GM23248 (cell line): ENCODE data around the gene SH3RF1. TPM values are rescaled to one million over a fixed set of nuclear protein-coding genes. Genes with fewer than 3 reads are reported as not detected.

Source experiments
- DNase-seq: peaks from one replicate; pipeline ENCODE4 v3.0.0-alpha.2; 2015
- H2AFZ ChIP-seq: fragments of 200-600 bp; sonication (generic); 2 replicates; pipeline ENCODE4 v1.6.1; 2016; ENCODE audit warnings: antibody characterized with exemption
- H3F3A ChIP-seq: fragments of 200-600 bp; sonication (generic); 2 replicates; pipeline ENCODE4 v1.6.1; 2016; ENCODE audit warnings: mild to moderate bottlenecking, antibody characterized with exemption, mixed run types; ENCODE audit not compliant: insufficient read depth
- H3K27ac ChIP-seq: fragments of 200-600 bp; sonication (generic); 2 replicates; pipeline ENCODE4 v1.5.1; 2016; ENCODE audit warnings: mild to moderate bottlenecking
- H3K27me3 ChIP-seq: fragments of 200-600 bp; sonication (generic); replicated peaks from 2 replicates; pipeline ENCODE4 v1.6.1; 2016; ENCODE audit warnings: mild to moderate bottlenecking; ENCODE audit not compliant: insufficient read depth
- H3K36me3 ChIP-seq: fragments of 200-600 bp; sonication (generic); 2 replicates; pipeline ENCODE4 v1.6.1; 2016; ENCODE audit warnings: low read depth, mild to moderate bottlenecking
- H3K4me1 ChIP-seq: fragments of 200-600 bp; sonication (generic); 2 replicates; pipeline ENCODE4 v1.6.1; 2016; ENCODE audit warnings: mild to moderate bottlenecking; ENCODE audit not compliant: insufficient read depth
- H3K4me2 ChIP-seq: fragments of 200-600 bp; sonication (generic); one replicate; pipeline ENCODE4 v1.6.1; 2016; ENCODE audit warnings: mild to moderate bottlenecking; ENCODE audit not compliant: unreplicated experiment
- H3K4me3 ChIP-seq: fragments of 200-600 bp; sonication (generic); 2 replicates; pipeline ENCODE4 v1.5.1; 2016; ENCODE audit warnings: mild to moderate bottlenecking
- H3K79me2 ChIP-seq: fragments of 200-600 bp; sonication (generic); 2 replicates; pipeline ENCODE4 v1.6.1; 2016; ENCODE audit warnings: mild to moderate bottlenecking; ENCODE audit not compliant: insufficient read depth
- H3K9ac ChIP-seq: fragments of 200-600 bp; sonication (generic); 2 replicates; pipeline ENCODE4 v1.6.1; 2016; ENCODE audit warnings: mild to moderate bottlenecking
- H3K9me2 ChIP-seq: fragments of 200-600 bp; sonication (generic); 2 replicates; pipeline ENCODE4 v1.6.1; 2016; ENCODE audit warnings: mixed run types, mild to moderate bottlenecking, moderate library complexity; ENCODE audit not compliant: insufficient read depth
- H3K9me3 ChIP-seq: fragments of 200-600 bp; sonication (generic); one replicate; pipeline ENCODE4 v1.6.1; 2017; ENCODE audit warnings: low read depth
- H4K20me1 ChIP-seq: fragments of 200-600 bp; sonication (generic); 2 replicates; pipeline ENCODE4 v1.6.0; 2016; ENCODE audit not compliant: insufficient read depth
- EZH2 ChIP-seq: fragments of 200-600 bp; sonication (generic); IDR thresholded peaks from 2 replicates; pipeline ENCODE4 v1.6.1; 2018; ENCODE audit warnings: antibody characterized with exemption, mild to moderate bottlenecking; ENCODE audit not compliant: insufficient read depth, poor library complexity, severe bottlenecking
- EZH2phosphoT487 ChIP-seq: fragments of 200-600 bp; sonication (generic); IDR thresholded peaks from 2 replicates; pipeline ENCODE4 v1.6.1; 2018; ENCODE audit warnings: antibody characterized with exemption, moderate library complexity, mild to moderate bottlenecking, low read depth; ENCODE audit not compliant: insufficient read depth
- WGBS, 2 experiments: methylation state at CpG; one replicate each; pipeline ENCODE4 v1.1.6; 2015 to 2017; ENCODE audit warnings: low lambda C conversion rate in 2 of 2, low coverage in 1 of 2; ENCODE audit errors: missing lambda C conversion rate in 2 of 2; 5-methylcytosine and 5-hydroxymethylcytosine counted together
- in situ Hi-C: fragments of 300-500 bp; cut with MboI; formaldehyde crosslinking; loops from 2 replicates; pipeline ENCODE4 v1.15.0; 2020
- polyA plus RNA-seq: library from polyadenylated mRNA; unstranded; fragments of >200 nt; fragmentation: Nextera tagmentation; extraction: Ambion mirVana; gene quantifications from 2 replicates; pipeline ENCODE4 v1.2.1, GENCODE V29; 2016
- total RNA-seq: library from RNA; depleted of rRNA; stranded (reverse); fragments of >200 nt; shearing (Covaris generic); gene quantifications from 2 replicates; pipeline ENCODE4 v1.2.3, GENCODE V29; 2014

Gene SH3RF1
- total and polyA plus RNA-seq, 2 experiments from 2014 or later: 28.3 to 55.5 TPM

DNA sequence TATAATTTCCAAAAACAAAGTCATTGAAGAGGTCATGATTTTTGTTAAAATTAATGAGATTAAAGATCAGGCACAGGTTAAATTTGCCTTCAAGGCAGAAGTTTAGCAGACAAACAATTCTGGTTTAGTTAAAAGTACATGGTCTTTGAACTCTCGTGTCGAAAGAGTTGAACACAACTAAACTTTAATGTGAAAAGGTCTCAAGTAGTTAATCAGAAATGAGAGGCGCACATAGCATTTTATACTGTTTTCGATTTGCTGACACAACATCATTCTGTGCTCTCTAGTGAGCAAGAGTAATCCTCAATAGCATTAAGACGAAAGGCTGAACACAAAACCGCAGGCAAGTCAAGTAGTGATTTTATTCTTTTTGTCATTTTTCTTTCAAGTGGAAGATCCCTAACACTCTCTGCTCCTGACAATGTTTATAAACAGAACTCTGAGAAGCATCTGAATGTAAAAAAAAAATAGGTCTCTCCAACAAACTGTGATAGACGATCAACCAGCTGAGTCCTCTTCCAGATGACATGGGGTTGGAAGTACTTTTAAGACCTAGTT, 49.8 kb downstream of the SH3RF1 start:
- in situ Hi-C loops: no loop called here
- no peaks in the 10 kb centered on the region for H3K27me3 ChIP-seq
- no peaks in the 10 kb centered on the region for H4K20me1 ChIP-seq
- TF ChIP-seq EZH2: no peak
- TF ChIP-seq EZH2phosphoT487: no peak
- no peak overlapping the region for H3K4me2 ChIP-seq
- H3K4me3 ChIP-seq: no peak overlapping the region
- peaks cover 58% of the 10 kb centered on the region for H3F3A ChIP-seq
- peaks cover 20% of the 10 kb centered on the region; the same call in 1 of the 2 replicates for H3K36me3 ChIP-seq
- H2AFZ ChIP-seq: no peak overlapping the region
- H3K9me2 ChIP-seq: no peaks in the 10 kb centered on the region
- H3K79me2 ChIP-seq: peaks cover 94% of the 10 kb centered on the region
- 95 to 97% methylated on average over 7 of the region's 7 CpGs for WGBS, 2 experiments
- no peak overlapping the region for H3K9ac ChIP-seq
- no peaks in the 10 kb centered on the region for H3K9me3 ChIP-seq
- H3K4me1 ChIP-seq: peaks cover 38% of the 10 kb centered on the region
- H3K27ac ChIP-seq: no peak overlapping the region
- no peak for DNase-seq

DNA sequence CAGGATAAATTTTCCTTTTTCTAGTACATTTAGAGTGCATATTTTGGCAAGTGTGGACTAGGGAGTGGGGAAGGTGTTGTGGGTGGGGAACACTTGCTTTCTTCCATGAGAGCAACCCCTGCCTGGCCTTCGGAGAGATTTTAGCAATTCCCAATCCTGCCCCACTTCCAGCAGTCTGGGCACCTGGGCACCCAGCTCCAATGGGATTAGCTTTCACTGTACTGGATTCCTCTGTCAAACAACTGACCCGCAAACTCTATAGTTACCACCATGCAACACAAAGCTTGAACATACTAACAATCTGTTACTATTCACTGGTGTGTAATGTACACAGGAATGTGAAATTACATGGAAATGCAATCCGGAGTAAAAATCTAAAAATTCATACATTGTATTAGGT, 50.3 kb downstream of the SH3RF1 start:
- Histone ChIP-seq H3K27ac (no peak overlapping the region), H3K79me2 (peaks cover 96% of the 10 kb centered on the region), H3K9me2 (no peaks in the 10 kb centered on the region), H3K4me2 (no peak overlapping the region), H3K4me3 (no peak overlapping the region), H3K9ac (no peak overlapping the region), H3K27me3 (no peaks in the 10 kb centered on the region), H3K36me3 (peaks cover 25% of the 10 kb centered on the region; the same call in 1 of the 2 replicates), H4K20me1 (no peaks in the 10 kb centered on the region), H3K9me3 (no peaks in the 10 kb centered on the region), H3F3A (peaks cover 54% of the 10 kb centered on the region), H3K4me1 (peaks cover 34% of the 10 kb centered on the region), H2AFZ (no peak overlapping the region)
- no peak for DNase-seq
- WGBS, 2 experiments: 96 to 97% methylated on average over 3 of the region's 3 CpGs
- TF ChIP-seq EZH2phosphoT487 (no peak), EZH2 (no peak)
- in situ Hi-C loops: no loop called here

- Histone ChIP-seq H3K9me2 (no peaks in the 10 kb centered on the region), H2AFZ (no peak overlapping the region), H3K36me3 (peaks cover 35% of the 10 kb centered on the region), H3K27ac (no peak overlapping the region), H3K79me2 (peaks cover 97% of the 10 kb centered on the region), H4K20me1 (0 out of 2 replicates have a peak, but pooled peaks cover 4% of the 10 kb centered on the region), H3K4me3 (no peak overlapping the region), H3K4me1 (peaks cover 25% of the 10 kb centered on the region), H3K9me3 (no peaks in the 10 kb centered on the region), H3K4me2 (no peak overlapping the region), H3K9ac (no peak overlapping the region), H3F3A (peaks cover 51% of the 10 kb centered on the region), H3K27me3 (no peaks in the 10 kb centered on the region)
- in situ Hi-C loops: no loop called here
- DNase-seq: no peak
- 96 to 97% methylated on average over 2 of the region's 2 CpGs for WGBS, 2 experiments
- TF ChIP-seq EZH2phosphoT487: no peak
- no peak for TF ChIP-seq EZH2
These were observed 51.3 kb downstream of the SH3RF1 start for GRCh38 chr4:169219440-169219839.

DNA sequence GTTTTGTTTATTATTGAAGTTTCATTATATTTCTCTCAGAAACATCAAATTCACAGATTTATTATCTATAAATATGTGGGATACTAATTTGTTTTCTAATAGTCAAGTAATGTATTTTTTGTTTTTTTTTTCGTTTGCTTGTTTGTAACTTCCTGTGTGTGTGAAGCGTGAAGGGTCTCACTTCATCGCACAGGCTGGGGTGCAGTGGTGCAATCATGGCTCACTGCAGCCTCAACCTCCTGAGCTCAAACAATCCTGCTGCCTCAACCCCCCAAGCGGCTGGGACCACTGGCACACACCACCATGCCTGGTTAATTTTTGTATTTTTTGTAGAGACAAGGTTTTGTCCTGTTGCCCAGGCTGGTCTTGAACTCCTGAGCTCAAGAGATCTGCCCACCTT, 55.1 kb downstream of the SH3RF1 start:
- WGBS, 2 experiments: 60 to 64% methylated on average over 4 of the region's 4 CpGs
- Histone ChIP-seq H3K4me3 (no peak overlapping the region), H3F3A (peaks cover 28% of the 10 kb centered on the region), H3K4me2 (no peak overlapping the region), H3K4me1 (peaks cover 15% of the 10 kb centered on the region; the same call in 1 of the 2 replicates), H3K9me2 (no peaks in the 10 kb centered on the region), H2AFZ (no peak overlapping the region), H3K9ac (no peak overlapping the region), H3K27me3 (no peaks in the 10 kb centered on the region), H3K79me2 (peaks cover 97% of the 10 kb centered on the region), H4K20me1 (0 out of 2 replicates have a peak, but pooled peaks cover 4% of the 10 kb centered on the region), H3K27ac (no peak overlapping the region), H3K36me3 (peaks cover 40% of the 10 kb centered on the region), H3K9me3 (no peaks in the 10 kb centered on the region)
- no peak for DNase-seq
- in situ Hi-C loops: no loop called here
- no peak for TF ChIP-seq EZH2phosphoT487
- TF ChIP-seq EZH2: no peak
